ENCODE data around the gene OPN1MW3. TPM values are rescaled to one million over a fixed set of nuclear protein-coding genes. Genes with fewer than 3 reads are reported as not detected.

OPN1MW3 gene
- total RNA-seq, 1 donor from 2014 or later = not detected

Other genes with a start within 250 kb of the OPN1MW3 start
- 106 and 116 TPM in 2 replicates for gene IRAK1, start 237.7 kb upstream of the OPN1MW3 start, total RNA-seq
- 28.8 and 45.2 TPM in 2 replicates for gene MECP2, start 159.9 kb upstream of the OPN1MW3 start, total RNA-seq
- not detected in 2 replicates for gene OPN1LW, start 113.3 kb upstream of the OPN1MW3 start, total RNA-seq
- not detected in 2 replicates for gene OPN1MW, start 75.0 kb upstream of the OPN1MW3 start, total RNA-seq
- gene OPN1MW2, start 37.8 kb upstream of the OPN1MW3 start, total RNA-seq = not detected in 2 replicates
- not detected in 2 replicates for gene TEX28, start 37.5 kb downstream of the OPN1MW3 start, total RNA-seq
- gene TKTL1, start 38.2 kb downstream of the OPN1MW3 start, total RNA-seq = not detected in 2 replicates
- gene FLNA, start 117.1 kb downstream of the OPN1MW3 start, total RNA-seq = 2,158 and 2,243 TPM in 2 replicates
- gene EMD, start 121.7 kb downstream of the OPN1MW3 start, total RNA-seq = 61.2 and 64.1 TPM in 2 replicates
- gene RPL10, start 140.8 kb downstream of the OPN1MW3 start, total RNA-seq = 5,051 and 8,288 TPM in 2 replicates
- gene DNASE1L1, start 151.7 kb downstream of the OPN1MW3 start, total RNA-seq = 71.8 and 97.7 TPM in 2 replicates
- 37.7 and 75.2 TPM in 2 replicates for gene TAFAZZIN, start 154.0 kb downstream of the OPN1MW3 start, total RNA-seq
- 115 and 164 TPM in 2 replicates for gene ATP6AP1, start 171.1 kb downstream of the OPN1MW3 start, total RNA-seq
- gene GDI1, start 179.6 kb downstream of the OPN1MW3 start, total RNA-seq = 84.3 and 115 TPM in 2 replicates
- gene FAM50A, start 186.6 kb downstream of the OPN1MW3 start, total RNA-seq = 78.8 and 92.5 TPM in 2 replicates
- 25.4 and 29.2 TPM in 2 replicates for gene PLXNA3, start 200.7 kb downstream of the OPN1MW3 start, total RNA-seq
- 28.0 and 28.9 TPM in 2 replicates for gene LAGE3, start 221.7 kb downstream of the OPN1MW3 start, total RNA-seq
- 41.1 TPM in 2 replicates for gene UBL4A, start 229.0 kb downstream of the OPN1MW3 start, total RNA-seq
- 31.8 and 33.3 TPM in 2 replicates for gene SLC10A3, start 233.0 kb downstream of the OPN1MW3 start, total RNA-seq

All from glomerular endothelial cell (primary cell).